Astrocyte of the spinal cord (primary cell): Measurements from ENCODE around the gene MAGEA2B.
"Not testable (repeated sequence)": the region's sequence is repeated elsewhere in the genome, so short reads cannot be mapped to it uniquely, and the experiment has no call there.

Experiments used
- DNase-seq: peaks from one replicate; pipeline ENCODE4 v3.0.0; 2011; ENCODE audit warnings: low read depth, low spot score
- H3K4me3 ChIP-seq: 2 replicates; pipeline ENCODE4 v1.5.1; 2011; ENCODE audit warnings: low read depth, mild to moderate bottlenecking, low read length, moderate library complexity
- in situ Hi-C: cut with HindIII; loops from 2 replicates; pipeline ENCODE4 v1.10.0; 2017; ENCODE audit warnings: low sequenced_read_pairs

Gene MAGEA2B

GRCh38 chrX:152766562-152766961 is 52.1 kb downstream of the MAGEA2B start:
- DNase-seq, H3K4me3 ChIP-seq, in situ Hi-C loops: not testable (repeated sequence)
